T-cell (primary cell): Measurements from ENCODE around the gene PEX11G. TPM values are rescaled to one million over a fixed set of nuclear protein-coding genes. Genes with fewer than 3 reads are reported as not detected.

Experiments
- ATAC-seq, 4 experiments: fragments of 200-7000 bp in 3 of 4; fragments of 150-1000 bp in 1 of 4; cut with Tn5 transposase; replicated peaks in 1 of 4; 1 replicate in 3 of 4; 2 replicates in 1 of 4; pipeline ENCODE4 v1.10.0; 2021; ENCODE audit warnings: moderate library complexity in 3 of 4, mild to moderate bottlenecking in 2 of 4, moderate number of reproducible peaks in 1 of 4
- CTCF ChIA-PET, 2 donors: fragments of 300-600 bp; sonication (Branson Sonifier 250); formaldehyde crosslinking; loops; one replicate each; lab custom pipeline; 2022; ENCODE audit warnings: antibody characterized with exemption in 2 of 2; lab: Charles Lee
- POLR2A ChIA-PET, 2 donors: fragments of 300-600 bp; sonication (Branson Sonifier 250); formaldehyde crosslinking; loops; one replicate each; lab custom pipeline; 2022; ENCODE audit warnings: antibody characterized with exemption in 2 of 2; lab: Charles Lee
- DNase-seq, 35 experiments: peaks; one replicate each; pipeline versions ENCODE4 v3.0.0 to v3.0.0-alpha.2; 2013 to 2023
- H3K27ac ChIP-seq: one replicate; pipeline ENCODE4 v1.5.1; 2013; ENCODE audit warnings: low read length
- H3K27me3 ChIP-seq, 2 experiments: replicated peaks in 1 of 2; 1 replicate in 1 of 2; 2 replicates in 1 of 2; pipeline versions ENCODE4 v1.6.1 to v1.7.0; 2013; ENCODE audit warnings: low read length in 1 of 2, mixed read lengths in 1 of 2; ENCODE audit not compliant: control insufficient read depth in 2 of 2, insufficient read depth in 2 of 2; ENCODE audit errors: extremely low read depth in 1 of 2
- H3K36me3 ChIP-seq, 2 donors: 1 replicate in 1 of 2; 2 replicates in 1 of 2; pipeline versions ENCODE4 v1.6.1 to v1.7.0; 2013; ENCODE audit warnings: low read length in 1 of 2; ENCODE audit not compliant: control insufficient read depth in 2 of 2, insufficient read depth in 1 of 2; ENCODE audit errors: extremely low read depth in 1 of 2
- H3K4me1 ChIP-seq, 2 experiments: 1 replicate in 1 of 2; 2 replicates in 1 of 2; pipeline versions ENCODE4 v1.6.1 to v1.7.0; 2013; ENCODE audit warnings: low read length in 2 of 2, mixed read lengths in 1 of 2; ENCODE audit not compliant: insufficient read depth in 2 of 2, control insufficient read depth in 1 of 2; ENCODE audit errors: extremely low read depth in 1 of 2
- H3K4me3 ChIP-seq, 2 donors: 1 replicate in 1 of 2; 2 replicates in 1 of 2; pipeline versions ENCODE4 v1.5.1 to v1.7.0; 2013; ENCODE audit warnings: mild to moderate bottlenecking in 2 of 2, low read length in 1 of 2, moderate library complexity in 1 of 2; ENCODE audit not compliant: control insufficient read depth in 1 of 2; ENCODE audit errors: extremely low read depth in 1 of 2
- H3K9me3 ChIP-seq: 2 replicates; pipeline ENCODE4 v1.7.0; 2013
- H3K27ac Mint-ChIP-seq, 2 donors: one replicate each; pipeline ENCODE4 v1.8.0; 2020 to 2021; ENCODE audit warnings: mild to moderate bottlenecking in 2 of 2, mixed read lengths in 2 of 2
- H3K27me3 Mint-ChIP-seq, 2 donors: one replicate each; pipeline ENCODE4 v1.8.0; 2021 to 2022; ENCODE audit warnings: mixed read lengths in 2 of 2
- H3K36me3 Mint-ChIP-seq: one replicate; pipeline ENCODE4 v1.8.0; 2021; ENCODE audit warnings: mixed read lengths
- H3K4me1 Mint-ChIP-seq, 3 donors: one replicate each; pipeline ENCODE4 v1.8.0; 2020 to 2022; ENCODE audit warnings: mixed read lengths in 3 of 3, mild to moderate bottlenecking in 1 of 3
- H3K4me3 Mint-ChIP-seq, 3 donors: one replicate each; pipeline ENCODE4 v1.8.0; 2020 to 2022; ENCODE audit warnings: mild to moderate bottlenecking in 3 of 3, mixed read lengths in 3 of 3, moderate library complexity in 3 of 3
- H3K9me3 Mint-ChIP-seq, 3 donors: one replicate each; pipeline ENCODE4 v1.8.0; 2020 to 2022; ENCODE audit warnings: mixed read lengths in 3 of 3
- WGBS: methylation state at CpG from one replicate; pipeline ENCODE4 v1.1.5; 2013; ENCODE audit warnings: missing lambda C conversion rate; ENCODE audit not compliant: insufficient coverage; 5-methylcytosine and 5-hydroxymethylcytosine counted together
- total RNA-seq, 35 experiments: library from RNA in 6 of 35; stranded (reverse) in 6 of 35; fragments of 120-200 nt in 1 of 35; gene quantifications; one replicate each; pipeline versions ENCODE4 v1.2.1 to v1.2.4 and lab custom pipeline; 2013 to 2026

The PEX11G gene
- total RNA-seq, 5 donors from 2014 or later (not counting 1 experiment from before 2014, with no cell fraction given): 0.35 to 1.1 (median 0.67) TPM; not detected in 1

- Mint-ChIP-seq H3K4me3 (no peak overlapping the region), H3K36me3 (peaks cover 28% of the 10 kb centered on the region), H3K27ac (no peak overlapping the region), H3K9me3 (no peaks in the 10 kb centered on the region), H3K4me1 (no peaks in the 10 kb centered on the region), H3K27me3 (no peaks in the 10 kb centered on the region)
- Histone ChIP-seq H3K4me1 (no peaks in the 10 kb centered on the region), H3K27ac (no peak overlapping the region), H3K36me3 (peaks cover 28 to 94% of the 10 kb centered on the region in 2 donors), H3K27me3 (no peaks in the 10 kb centered on the region), H3K4me3 (no peak overlapping the region), H3K9me3 (no peaks in the 10 kb centered on the region)
- DNase-seq: no peak
- ATAC-seq: no peak
- 97% methylated on average over 19 of the region's 28 CpGs for WGBS
- POLR2A ChIA-PET: no interaction called here
- CTCF ChIA-PET: no interaction called here
Observed at GRCh38 chr19:7461841-7462629, 26.8 kb downstream of the PEX11G start.

GRCh38 chr19:7460562-7460966 is 28.3 kb downstream of the PEX11G start:
- Mint-ChIP-seq H3K4me1 (peaks cover under 1 to 3% (median 2%) of the 10 kb centered on the region in 3 donors), H3K27ac (no peak overlapping the region), H3K27me3 (no peaks in the 10 kb centered on the region), H3K9me3 (no peaks in the 10 kb centered on the region), H3K36me3 (peaks cover 37% of the 10 kb centered on the region), H3K4me3 (no peak overlapping the region)
- H3K27ac ChIP-seq: no peak overlapping the region
- ChIA-PET POLR2A (no interaction called here), CTCF (no interaction called here)
- peaks cover 36 to 96% of the 10 kb centered on the region in 2 donors for H3K36me3 ChIP-seq
- H3K27me3 ChIP-seq: no peaks in the 10 kb centered on the region
- H3K4me1 ChIP-seq: no peaks in the 10 kb centered on the region
- no peak overlapping the region for H3K4me3 ChIP-seq
- no peak for ATAC-seq
- no peak for DNase-seq
- 100% methylated on average over 3 of the region's 14 CpGs for WGBS
- H3K9me3 ChIP-seq: no peaks in the 10 kb centered on the region

- Histone ChIP-seq H3K4me3 (no peak overlapping the region), H3K36me3 (peaks cover 34 to 96% of the 10 kb centered on the region in 2 donors), H3K4me1 (no peaks in the 10 kb centered on the region), H3K9me3 (no peaks in the 10 kb centered on the region), H3K27me3 (no peaks in the 10 kb centered on the region), H3K27ac (no peak overlapping the region)
- Mint-ChIP-seq H3K4me3 (no peak overlapping the region), H3K9me3 (peaks cover 0 to 5% (median 0%) of the 10 kb centered on the region in 3 donors), H3K27me3 (no peaks in the 10 kb centered on the region), H3K4me1 (peaks cover 7 to 10% (median 10%) of the 10 kb centered on the region in 3 donors), H3K27ac (no peak overlapping the region), H3K36me3 (peaks cover 45% of the 10 kb centered on the region)
- CTCF ChIA-PET: no interaction called here
- 84% methylated on average over 15 of the region's 20 CpGs for WGBS
- POLR2A ChIA-PET: no interaction called here
- ATAC-seq (no peak), DNase-seq (no peak)
Observed at GRCh38 chr19:7459773-7460172, 29.1 kb downstream of the PEX11G start.

GRCh38 chr19:7458675-7459074 is 30.2 kb downstream of the PEX11G start:
- Histone ChIP-seq H3K4me1 (peaks cover 0 to 9% of the 10 kb centered on the region in 2 experiments), H3K9me3 (no peaks in the 10 kb centered on the region), H3K27ac (no peak overlapping the region), H3K36me3 (peaks cover 34 to 97% of the 10 kb centered on the region in 2 donors), H3K27me3 (no peaks in the 10 kb centered on the region), H3K4me3 (no peak overlapping the region)
- Mint-ChIP-seq H3K36me3 (peaks cover 53% of the 10 kb centered on the region), H3K9me3 (peaks cover 0 to 5% (median 0%) of the 10 kb centered on the region in 3 donors), H3K27me3 (no peaks in the 10 kb centered on the region), H3K27ac (no peak overlapping the region), H3K4me3 (no peak overlapping the region), H3K4me1 (peaks cover 12 to 19% (median 16%) of the 10 kb centered on the region in 3 donors)
- ChIA-PET CTCF (no interaction called here), POLR2A (interaction anchor here in 1 of 2 donors (0.6 kb wide), 1 partner anchor 318 kb away, joined by 7 read pairs; no protein-coding TSS in a partner anchor)
- DNase-seq (no peak), ATAC-seq (no peak)
- 93% methylated on average over 8 of the region's 9 CpGs for WGBS

GRCh38 chr19:7456964-7457541 is 31.8 kb downstream of the PEX11G start:
- 93% methylated on average over 4 of the region's 11 CpGs for WGBS

GRCh38 chr19:7455600-7456296 is 33.1 kb downstream of the PEX11G start:
- Histone ChIP-seq H3K4me3 (no peak overlapping the region), H3K36me3 (peaks cover 42 to 93% of the 10 kb centered on the region in 2 donors), H3K9me3 (no peaks in the 10 kb centered on the region), H3K27ac (no peak overlapping the region), H3K27me3 (no peaks in the 10 kb centered on the region), H3K4me1 (peaks cover 0 to 16% of the 10 kb centered on the region in 2 experiments)
- DNase-seq (no peak), ATAC-seq (no peak)
- Mint-ChIP-seq H3K4me3 (no peak overlapping the region), H3K4me1 (peaks cover 24 to 36% (median 25%) of the 10 kb centered on the region in 3 donors), H3K27ac (no peak overlapping the region), H3K27me3 (no peaks in the 10 kb centered on the region), H3K9me3 (peaks cover 0 to 5% (median 0%) of the 10 kb centered on the region in 3 donors), H3K36me3 (peaks cover 57% of the 10 kb centered on the region)
- POLR2A ChIA-PET: no interaction called here
- WGBS: 89% methylated on average over 12 of the region's 14 CpGs
- CTCF ChIA-PET: no interaction called here

More at GRCh38 chr19:7456964-7457541, 31.8 kb downstream of the PEX11G start:
- Mint-ChIP-seq H3K36me3 (peaks cover 57% of the 10 kb centered on the region), H3K4me1 (peaks cover 17 to 26% (median 20%) of the 10 kb centered on the region in 3 donors), H3K27ac (no peak overlapping the region), H3K9me3 (peaks cover 0 to 5% (median 0%) of the 10 kb centered on the region in 3 donors), H3K27me3 (no peaks in the 10 kb centered on the region), H3K4me3 (no peak overlapping the region)
- peaks cover 0 to 14% of the 10 kb centered on the region in 2 experiments for H3K4me1 ChIP-seq
- ATAC-seq (no peak), DNase-seq (no peak)
- no peak overlapping the region for H3K4me3 ChIP-seq
- CTCF ChIA-PET: no interaction called here
- no peaks in the 10 kb centered on the region for H3K9me3 ChIP-seq
- POLR2A ChIA-PET: no interaction called here
- no peak overlapping the region for H3K27ac ChIP-seq
- H3K27me3 ChIP-seq: no peaks in the 10 kb centered on the region
- peaks cover 38 to 92% of the 10 kb centered on the region in 2 donors for H3K36me3 ChIP-seq
